NCI-H2081 treated with DMSO at 0.1 percent for 48 hours (cell line): ENCODE data around the gene NKX1-2.

ENCODE experiments used
- DNase-seq: peaks from one replicate; lab custom pipeline; 2025; lab: John Stamatoyannopoulos, UW

NKX1-2 gene

GRCh38 chr10:124450012-124450782, at the start of gene NKX1-2:
TSS of gene NKX1-2 (minus strand) at chr10:124450035. CDS start at chr10:124449943, 92 bp downstream.
- DNase-seq = no peak

- DNase-seq = no peak
These were observed 48.2 kb upstream of the NKX1-2 start for GRCh38 chr10:124498056-124498455.

DNA sequence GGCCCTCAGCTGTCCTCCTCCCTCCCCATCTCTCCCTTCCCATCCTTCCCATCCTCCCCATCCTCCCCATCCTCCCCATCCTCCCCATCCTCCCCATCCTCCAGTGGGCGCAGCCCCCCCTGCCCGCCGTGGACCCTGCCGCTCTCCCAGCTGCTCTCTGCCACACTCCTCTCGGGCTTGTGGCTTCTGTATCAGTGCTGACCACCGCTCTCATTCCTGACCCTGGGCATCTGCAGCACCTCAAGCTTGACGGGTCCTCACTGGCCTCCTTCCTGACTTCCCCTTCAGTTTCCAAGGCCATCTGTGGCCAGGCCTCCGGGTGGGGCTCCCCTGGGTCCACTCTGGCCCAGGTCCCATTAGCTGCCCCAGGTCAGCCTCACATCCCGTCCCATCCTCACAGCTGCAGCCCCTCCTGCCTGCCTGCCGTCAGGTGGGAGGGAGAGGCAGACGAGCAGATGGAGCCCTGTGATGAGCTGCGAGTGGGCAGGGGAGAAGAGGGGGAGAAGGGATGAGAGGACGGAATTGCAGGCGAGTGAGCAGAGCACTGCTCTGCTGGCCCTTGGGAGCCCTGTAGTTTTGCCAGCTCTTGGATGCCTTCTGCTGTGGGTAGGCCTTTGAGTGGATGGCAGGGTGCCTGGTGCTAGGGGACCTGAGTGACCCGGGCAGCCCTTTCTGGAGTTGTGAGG, 47.5 kb upstream of the NKX1-2 start:
- no peak for DNase-seq

GRCh38 chr10:124496620-124497019, 46.8 kb upstream of the NKX1-2 start:
- DNase-seq = no peak

DNA sequence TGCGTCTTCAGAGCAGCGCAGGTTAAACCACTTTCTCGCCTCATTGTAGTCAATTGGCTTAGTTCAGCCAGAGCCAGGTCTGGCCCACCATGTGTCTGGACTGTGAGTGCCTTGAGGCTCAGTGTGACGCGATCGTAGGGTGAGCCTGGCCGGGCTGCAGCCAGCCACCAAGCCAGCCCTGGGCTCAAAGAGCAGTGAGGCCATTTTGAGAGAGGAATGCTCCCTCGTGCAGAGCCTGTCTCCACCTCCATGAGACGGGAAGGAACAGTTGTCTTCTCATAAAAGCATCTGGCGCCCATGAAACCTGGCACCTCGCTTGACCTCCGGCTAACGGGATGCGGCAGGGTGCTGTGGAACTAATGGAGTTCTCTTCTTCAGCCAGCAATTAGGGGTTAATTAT, 46.3 kb upstream of the NKX1-2 start:
- no peak for DNase-seq

GRCh38 chr10:124495725-124496124, 45.9 kb upstream of the NKX1-2 start:
- no peak for DNase-seq

DNA sequence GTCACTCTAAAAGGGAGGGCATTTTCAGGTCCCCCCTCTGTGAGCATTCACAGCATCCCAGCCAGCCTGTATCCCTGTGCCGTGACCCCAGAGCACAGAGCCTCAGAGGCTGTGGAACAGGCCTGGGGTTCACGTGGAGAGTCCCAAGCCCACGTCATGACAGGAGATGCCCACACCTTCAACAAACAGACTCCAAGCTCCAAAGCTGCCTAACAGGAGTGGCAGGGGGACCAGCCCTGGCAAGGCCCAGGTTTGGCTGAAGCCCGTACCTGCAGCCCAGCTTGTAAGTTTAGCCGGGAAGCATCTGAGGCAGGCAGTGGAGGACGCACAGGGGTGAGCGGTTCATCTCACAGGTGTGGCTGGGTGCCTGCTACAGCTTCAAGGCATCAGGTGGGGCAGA, 45.3 kb upstream of the NKX1-2 start:
- no peak for DNase-seq

DNA sequence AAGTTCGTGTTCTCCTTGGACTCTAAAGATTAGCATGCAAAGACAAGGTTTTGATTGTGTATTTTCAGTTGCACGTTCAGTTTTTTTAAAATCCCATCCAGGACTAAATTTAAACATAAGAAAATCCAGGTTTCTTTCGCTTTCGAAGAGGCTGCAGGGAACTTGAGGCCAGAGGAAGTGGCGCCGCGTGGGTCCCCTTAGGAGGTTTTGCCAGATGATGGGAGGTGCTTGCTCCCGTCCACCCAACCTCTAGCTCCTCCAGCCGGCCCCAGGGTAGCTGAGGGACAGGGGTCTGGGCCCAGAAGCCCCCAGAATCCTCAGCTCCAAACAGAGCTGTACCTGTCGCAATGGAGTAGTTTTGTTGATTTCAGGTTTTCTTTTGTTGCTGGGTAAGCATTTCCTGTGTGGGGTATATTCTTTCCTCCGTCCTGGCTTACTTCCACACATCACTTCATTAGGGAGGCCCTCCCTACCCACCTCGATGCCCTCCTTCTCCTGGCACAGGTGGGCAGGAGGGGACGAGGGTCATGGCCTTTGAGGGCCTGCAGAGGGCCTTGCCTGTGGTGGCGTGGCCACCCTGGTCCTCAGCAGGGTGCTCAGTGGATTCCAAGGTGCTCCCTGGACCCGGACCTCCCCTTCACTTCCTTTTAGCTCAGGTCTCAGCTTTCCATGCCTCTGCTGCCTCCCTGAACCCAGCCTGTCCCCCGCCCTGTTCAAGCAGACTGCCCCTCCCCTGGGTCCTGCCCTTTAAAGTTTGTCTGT, 44.4 kb upstream of the NKX1-2 start:
- DNase-seq = no peak

DNA sequence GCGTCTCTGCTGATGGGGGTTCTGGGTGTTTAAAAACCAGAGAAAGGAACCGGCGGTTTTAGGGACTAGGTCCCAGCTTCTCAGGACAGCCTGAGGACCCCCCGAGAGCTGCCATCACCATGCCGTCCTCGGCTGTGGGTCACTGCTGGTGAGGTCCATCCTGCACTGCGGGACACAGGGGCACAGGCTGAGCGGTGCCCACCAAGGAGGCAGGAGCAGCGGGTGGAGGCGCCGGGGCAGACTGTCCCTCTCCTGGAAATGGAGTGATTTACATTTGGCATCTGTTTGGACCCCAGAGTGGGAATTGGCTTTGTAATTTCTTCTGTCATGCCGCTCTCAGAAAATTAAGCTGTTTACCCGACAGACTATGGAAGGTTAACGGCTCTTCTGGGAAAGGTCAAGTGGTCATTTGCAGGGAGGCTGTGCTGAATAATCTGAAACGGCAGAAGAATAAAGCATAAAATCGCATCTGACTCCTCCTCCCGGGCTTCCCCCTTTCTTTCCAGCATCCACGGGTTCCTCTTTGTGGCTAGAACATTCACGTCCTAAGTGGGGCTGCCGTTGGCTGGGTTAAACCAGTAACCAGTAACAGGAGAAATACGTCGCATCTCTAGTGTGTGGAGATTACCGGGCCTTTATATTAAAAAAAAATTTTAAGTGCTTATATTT, 43.5 kb upstream of the NKX1-2 start:
- no peak for DNase-seq

DNA sequence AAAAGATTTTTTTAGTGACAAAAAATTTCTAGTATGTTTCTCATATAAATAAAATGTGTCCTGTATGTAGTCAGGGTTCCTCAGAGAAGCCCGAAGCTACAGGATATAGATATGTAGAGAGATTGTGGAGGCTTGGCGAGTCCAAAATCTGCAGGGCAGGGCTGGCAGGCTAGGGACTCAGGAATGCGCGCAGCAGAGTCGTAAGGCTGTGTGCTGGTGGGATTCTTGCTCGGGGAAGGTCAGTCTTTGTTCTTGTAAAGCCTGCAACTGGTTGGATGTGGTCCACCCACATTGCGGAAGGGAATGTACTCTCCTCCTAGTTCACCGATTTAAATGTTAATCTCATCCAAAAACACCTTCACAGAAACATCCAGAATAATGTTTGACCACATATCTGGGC, 42.4 kb upstream of the NKX1-2 start:
- no peak for DNase-seq

DNA sequence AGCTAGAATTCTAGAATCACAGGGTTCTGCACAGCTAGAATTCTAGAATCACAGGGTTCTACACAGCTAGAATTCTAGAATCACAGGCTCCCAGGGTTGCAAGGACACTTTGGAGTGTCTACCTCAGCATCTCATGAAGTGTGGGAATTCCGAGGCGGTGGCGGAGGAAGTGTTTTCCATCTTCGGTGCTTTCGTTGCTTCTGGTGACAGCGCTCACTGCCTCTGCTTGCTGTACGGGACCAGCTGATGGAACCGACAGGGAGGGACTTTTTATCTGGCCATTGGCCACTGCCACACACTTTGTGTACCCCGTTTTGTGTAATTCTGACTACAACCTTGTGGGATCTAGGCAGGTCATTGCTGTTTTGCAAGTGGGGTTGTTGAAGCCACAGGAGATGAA, 41.3 kb upstream of the NKX1-2 start:
- no peak for DNase-seq

DNA sequence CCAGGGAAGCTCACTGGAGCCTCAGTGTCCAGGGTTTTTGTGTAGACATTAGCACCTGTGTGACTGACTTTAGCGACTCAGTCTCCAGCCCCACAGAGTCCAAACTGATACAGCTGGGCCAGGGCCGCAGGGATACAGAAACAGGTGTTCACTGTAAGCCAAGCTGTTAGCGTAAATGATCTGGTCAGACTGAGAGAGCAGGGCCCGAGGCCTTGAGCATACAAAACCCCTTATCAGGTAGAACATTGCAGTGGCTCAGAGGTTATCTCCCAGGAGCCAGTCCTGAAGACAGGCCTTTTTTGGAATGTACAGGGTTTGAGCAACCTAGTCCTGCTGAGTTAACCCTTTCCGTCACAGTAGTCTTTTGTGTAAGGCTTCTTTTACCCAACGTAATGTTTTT, 36.8 kb upstream of the NKX1-2 start:
- DNase-seq = no peak

GRCh38 chr10:124484661-124485060, 34.8 kb upstream of the NKX1-2 start:
- no peak for DNase-seq

- DNase-seq = no peak
These were observed 34.2 kb upstream of the NKX1-2 start for GRCh38 chr10:124484031-124484430.

GRCh38 chr10:124482876-124483275, 33.0 kb upstream of the NKX1-2 start:
- DNase-seq = no peak

- no peak for DNase-seq
These were observed 32.5 kb upstream of the NKX1-2 start for GRCh38 chr10:124482236-124482800.

- no peak for DNase-seq
These were observed 31.9 kb upstream of the NKX1-2 start for GRCh38 chr10:124481717-124482116.

DNA sequence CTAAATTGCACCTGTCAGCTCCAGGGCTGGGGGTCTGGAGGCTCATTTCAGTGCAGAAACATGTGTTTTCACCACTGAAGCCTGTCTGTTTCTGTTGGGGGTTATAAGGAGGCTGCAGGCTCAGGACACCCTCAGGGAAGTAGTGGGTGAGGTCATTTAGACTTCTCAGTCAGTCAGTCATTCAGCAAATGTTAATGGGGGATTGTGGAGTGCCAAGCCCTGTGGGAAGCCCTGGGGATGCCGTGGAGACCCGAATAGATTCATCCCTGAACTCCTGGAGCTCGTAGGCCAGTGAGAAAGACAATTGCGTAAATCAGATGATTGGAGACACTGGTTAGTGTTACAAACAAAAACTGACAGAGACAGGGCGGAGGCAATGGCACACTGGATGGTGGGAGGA, 31.0 kb upstream of the NKX1-2 start:
- DNase-seq = no peak

- no peak for DNase-seq
These were observed 28.7 kb upstream of the NKX1-2 start for GRCh38 chr10:124478515-124478914.

DNA sequence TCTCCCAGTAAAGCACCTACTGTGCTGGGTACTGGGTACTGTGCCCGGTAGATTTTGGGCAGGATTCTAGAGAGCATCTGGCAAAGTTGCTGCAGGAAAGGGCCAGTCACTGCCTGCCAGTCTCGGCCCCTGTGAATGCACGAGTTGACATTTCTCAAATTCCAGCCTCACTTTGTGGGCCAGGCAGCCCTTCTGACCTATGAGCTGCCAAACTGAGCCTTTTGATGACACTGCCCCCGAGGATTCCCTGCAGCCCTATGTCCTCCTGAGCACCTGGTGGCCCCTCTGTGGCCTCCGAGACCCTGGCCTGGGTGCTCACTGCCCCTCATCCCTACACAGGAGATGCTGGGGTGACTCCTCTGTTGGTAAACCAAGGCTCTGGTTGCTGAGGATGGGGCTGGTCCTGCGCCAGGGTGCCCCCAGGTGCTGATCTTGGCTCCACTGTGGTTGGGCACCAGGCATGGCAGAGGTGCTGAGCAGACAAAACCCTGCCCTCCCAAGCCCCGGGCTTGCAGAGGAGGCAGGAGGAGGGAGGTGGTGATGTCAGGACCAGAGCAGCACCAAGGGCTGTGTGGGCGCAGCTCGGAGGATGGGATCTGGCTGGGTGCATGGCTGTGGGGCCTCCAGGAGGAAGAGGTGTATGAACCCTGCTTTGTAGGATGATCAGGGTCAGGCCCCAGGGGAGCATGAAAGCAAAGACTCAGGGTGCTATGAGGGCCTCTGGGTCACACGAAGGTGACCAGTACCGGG, 28.0 kb upstream of the NKX1-2 start:
- DNase-seq = no peak

DNA sequence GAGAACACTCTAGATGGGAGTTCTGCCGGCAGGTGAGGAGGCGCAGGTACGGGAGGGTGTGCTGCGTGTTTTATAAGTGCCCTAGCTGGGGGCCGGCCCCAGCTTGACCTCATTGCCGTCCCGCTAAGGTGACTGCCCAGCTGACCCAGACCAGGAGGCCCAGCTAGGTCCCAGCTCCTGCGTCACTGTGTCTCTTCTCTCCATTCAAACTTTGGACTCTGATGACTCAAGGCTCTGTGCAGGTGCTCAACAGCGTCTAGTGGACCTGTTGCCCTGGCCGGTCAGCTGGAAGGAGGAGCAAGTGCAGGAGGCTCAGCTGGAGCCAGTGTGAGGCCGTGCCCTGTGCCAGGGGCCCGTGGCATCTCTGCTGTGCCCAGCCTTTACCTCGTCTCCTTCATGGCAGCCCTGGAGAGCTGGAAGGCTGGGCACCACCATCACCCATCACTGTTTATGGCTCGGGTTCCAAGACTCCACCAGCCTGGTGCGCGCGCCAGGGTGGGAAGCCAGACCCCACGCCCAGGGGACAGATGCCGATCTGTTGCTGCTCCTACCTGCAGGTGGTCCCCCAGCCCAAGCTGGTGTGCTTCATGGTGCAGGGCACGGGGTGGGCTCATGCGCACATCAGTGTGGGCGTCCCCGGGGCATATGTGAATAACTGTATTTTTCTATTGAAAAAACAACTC, 26.3 kb upstream of the NKX1-2 start:
- DNase-seq = no peak
